ENCODE data around the gene OGFRL1. TPM values are rescaled to one million over a fixed set of nuclear protein-coding genes. Genes with fewer than 3 reads are reported as not detected.

OGFRL1 gene
- total RNA-seq, 1 donor from 2014 or later = 4.6 TPM

GRCh38 chr6:71333050-71333449 is 44.4 kb downstream of the OGFRL1 start:
- DNase-seq (ENCODE audit: low read depth in 2 of 2) = no peak

GRCh38 chr6:71333697-71334096 is 45.1 kb downstream of the OGFRL1 start:
- DNase-seq (ENCODE audit: low read depth in 2 of 2) = peak in 1 of 2 donors; percentile 28

- no peak for DNase-seq (ENCODE audit: low read depth in 2 of 2)
Measured at GRCh38 chr6:71334768-71335167, 46.2 kb downstream of the OGFRL1 start.

DNA sequence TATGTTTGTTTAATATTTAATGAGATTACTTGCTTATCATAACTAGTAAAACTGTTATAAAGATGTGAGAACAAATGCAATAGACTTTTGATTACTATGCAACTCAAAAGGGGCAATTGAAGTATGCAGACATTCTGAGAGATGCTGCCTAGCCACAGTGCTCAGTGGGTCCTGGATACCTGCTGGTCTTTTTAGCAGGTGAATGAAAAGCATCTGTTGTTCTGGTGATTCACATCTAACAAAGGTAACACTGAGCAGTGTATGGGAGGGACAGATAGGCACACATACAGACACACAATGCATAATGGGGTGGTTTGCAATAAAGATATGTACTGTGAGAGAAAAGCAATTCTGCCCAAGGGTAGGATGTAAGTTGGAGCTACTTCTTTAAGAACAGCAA is 46.9 kb downstream of the OGFRL1 start:
- no peak for DNase-seq (ENCODE audit: low read depth in 2 of 2)

GRCh38 chr6:71336901-71337300 is 48.3 kb downstream of the OGFRL1 start:
- DNase-seq (ENCODE audit: low read depth in 2 of 2) = no peak

DNA sequence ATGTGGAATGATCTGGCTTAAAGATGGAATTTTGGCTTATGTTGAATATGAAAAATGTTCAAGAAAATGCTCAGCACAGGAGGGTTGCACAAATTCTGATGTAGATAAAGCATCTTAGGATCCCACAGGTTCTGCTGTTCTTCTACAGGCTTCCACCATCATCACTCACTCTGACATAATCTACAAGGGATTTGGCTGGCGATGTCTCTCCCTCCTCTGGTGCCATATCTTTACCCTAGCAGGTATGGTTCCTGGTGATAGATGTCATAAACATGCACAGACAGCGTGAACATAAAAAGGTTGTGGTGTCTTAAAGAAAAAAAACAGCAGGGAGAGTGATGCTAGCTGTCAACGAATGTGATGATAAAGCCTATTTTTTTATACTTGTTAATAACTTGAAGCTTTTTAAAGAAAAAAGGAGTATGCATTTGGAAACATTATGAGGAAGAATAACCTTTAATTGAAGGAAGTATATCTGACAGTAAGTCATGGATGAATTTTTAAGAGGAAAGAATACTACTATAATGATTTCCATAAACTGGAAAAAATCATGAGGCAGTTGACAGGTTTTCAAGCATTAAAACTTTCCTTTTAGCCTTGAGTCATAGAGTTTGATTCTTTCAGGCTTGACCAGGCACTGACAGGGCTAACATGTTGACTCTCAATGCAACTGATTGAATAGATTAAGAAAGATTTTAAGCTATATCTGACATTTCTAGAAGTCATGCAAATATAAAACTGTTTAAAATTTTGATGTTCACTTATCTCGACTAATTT is 50.1 kb downstream of the OGFRL1 start:
- DNase-seq (ENCODE audit: low read depth in 2 of 2) = no peak

DNA sequence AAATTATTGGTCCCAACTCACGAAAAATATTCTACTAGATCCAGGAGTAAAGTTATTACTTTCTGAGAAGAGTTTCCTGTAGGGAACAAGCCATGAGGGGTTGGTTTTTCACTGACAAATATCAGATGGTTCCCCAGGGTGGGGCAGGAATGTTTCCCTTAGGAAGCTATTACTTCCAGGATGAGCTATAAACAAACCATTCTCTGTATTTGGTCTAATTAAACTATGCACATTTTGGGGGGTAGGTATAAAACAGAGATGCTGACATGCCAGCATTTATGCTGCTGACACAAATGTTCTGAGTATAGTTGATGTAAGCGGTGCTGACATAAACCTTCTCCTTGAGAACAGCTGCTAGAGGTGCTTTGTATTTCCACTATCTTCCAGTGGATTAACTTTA is 54.2 kb downstream of the OGFRL1 start:
- DNase-seq (ENCODE audit: low read depth in 2 of 2) = no peak

- no peak for DNase-seq (ENCODE audit: low read depth in 2 of 2)
Measured at GRCh38 chr6:71345476-71346333, 57.1 kb downstream of the OGFRL1 start.

DNA sequence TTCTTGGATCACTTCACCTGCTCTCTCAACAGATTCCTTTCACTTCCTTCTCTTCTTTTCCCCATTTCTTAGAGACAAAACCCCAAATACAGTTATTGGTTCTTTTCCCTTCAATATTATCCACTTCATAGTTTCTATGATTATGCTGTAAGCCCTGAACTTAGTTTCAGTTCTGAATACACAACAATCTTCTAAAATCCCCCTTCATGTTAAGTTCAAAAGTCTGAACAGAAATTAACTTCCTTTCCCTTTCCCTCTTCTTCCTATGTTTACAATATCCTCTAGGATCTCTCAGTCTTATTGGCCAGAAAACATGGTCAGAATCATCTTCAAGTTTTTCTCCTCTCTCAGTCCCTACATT is 57.7 kb downstream of the OGFRL1 start:
- no peak for DNase-seq (ENCODE audit: low read depth in 2 of 2)

DNA sequence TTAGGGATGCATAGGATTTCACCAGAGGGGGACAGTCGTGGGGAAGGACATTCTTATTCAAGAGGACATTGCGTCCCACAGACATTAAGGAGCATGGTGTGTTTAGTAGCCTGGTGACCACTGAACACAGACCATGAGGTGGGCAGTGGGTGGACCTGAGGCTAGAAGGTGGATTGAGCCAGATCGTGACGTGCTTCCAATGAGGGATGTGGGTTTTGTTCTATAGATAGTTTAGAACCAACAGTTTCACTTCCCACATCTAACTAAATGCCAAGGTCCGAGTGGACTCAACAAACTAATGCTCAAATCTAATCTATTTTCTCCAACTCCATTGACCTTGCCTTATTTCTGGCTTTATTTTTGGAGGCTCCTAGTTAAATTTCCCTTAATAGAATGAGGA is 58.5 kb downstream of the OGFRL1 start:
- DNase-seq (ENCODE audit: low read depth in 2 of 2) = no peak

DNA sequence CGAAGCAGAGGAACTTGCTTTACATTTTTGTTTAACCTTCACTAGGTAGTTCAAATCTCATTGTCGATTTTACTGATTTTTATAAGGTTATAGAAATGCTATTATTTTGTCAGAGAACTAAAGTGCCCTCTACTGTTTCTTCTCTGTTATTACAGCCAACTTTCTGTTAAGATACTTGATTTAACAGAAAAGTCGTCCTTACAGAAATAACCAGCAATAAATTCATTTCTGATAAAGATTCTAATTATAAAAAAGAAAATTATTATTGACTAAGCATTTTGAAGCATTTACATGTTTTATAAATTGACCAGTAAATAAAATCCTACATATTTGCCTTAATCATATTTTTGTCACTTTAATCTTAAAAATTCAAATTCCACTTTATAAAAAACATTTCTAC is 60.8 kb downstream of the OGFRL1 start:
- DNase-seq (ENCODE audit: low read depth in 2 of 2) = peak; percentile 12 to 44

GRCh38 chr6:71349976-71350615 is 61.5 kb downstream of the OGFRL1 start:
- no peak for DNase-seq (ENCODE audit: low read depth in 2 of 2)

GRCh38 chr6:71351190-71351589 is 62.6 kb downstream of the OGFRL1 start:
- no peak for DNase-seq (ENCODE audit: low read depth in 2 of 2)
